Stimulated activated naive CD4-positive, alpha-beta T cell (primary cell): ENCODE data around the gene FKBP6.
"Not testable (repeated sequence)": the region's sequence is repeated elsewhere in the genome, so short reads cannot be mapped to it uniquely, and the experiment has no call there.

ENCODE experiments used
- DNase-seq, 6 experiments: peaks; one replicate each; lab custom pipeline; 2025; lab: John Stamatoyannopoulos, UW

The FKBP6 gene

GRCh38 chr7:73358590-73359275 lies 30.8 kb downstream of the FKBP6 start:
- DNase-seq: no peak

DNA sequence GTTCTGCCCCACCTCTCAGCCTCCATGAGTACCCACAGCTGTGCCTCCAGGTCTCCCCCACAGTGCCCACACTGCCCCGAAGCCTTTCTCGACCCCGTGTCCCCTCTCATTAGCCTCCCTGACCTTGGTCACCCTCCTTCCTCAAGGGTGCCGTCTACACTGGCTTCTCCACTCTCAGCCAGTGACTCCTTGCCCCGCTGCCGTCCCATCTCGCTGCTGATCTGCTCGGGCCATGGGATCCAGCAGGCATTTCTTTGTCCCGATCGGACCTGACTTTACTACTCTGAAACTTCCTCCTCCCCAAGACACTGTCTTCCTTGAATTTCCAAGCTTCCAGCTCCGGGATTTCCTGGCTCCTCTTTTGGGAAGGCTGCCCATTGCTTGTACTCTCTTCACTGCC lies 31.3 kb downstream of the FKBP6 start:
- DNase-seq: no peak

GRCh38 chr7:73359746-73360375 lies 31.9 kb downstream of the FKBP6 start:
- no peak for DNase-seq

DNA sequence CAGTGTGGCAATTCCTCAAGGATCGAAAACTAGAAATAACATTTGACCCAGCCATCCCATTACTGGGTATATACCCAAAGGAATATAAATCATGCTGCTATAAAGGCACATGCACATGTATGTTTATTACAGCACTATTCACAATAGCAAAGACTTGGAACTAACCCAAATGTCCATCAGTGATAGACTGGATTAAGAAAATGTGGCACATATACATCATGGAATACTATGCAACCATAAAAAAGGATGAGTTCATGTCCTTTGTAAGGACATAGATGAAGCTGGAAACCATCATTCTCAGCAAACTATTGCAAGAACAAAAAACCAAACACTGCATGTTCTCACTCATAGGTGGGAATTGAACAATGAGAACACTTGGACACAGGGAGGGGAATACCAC lies 32.6 kb downstream of the FKBP6 start:
- not testable (repeated sequence) for DNase-seq

DNA sequence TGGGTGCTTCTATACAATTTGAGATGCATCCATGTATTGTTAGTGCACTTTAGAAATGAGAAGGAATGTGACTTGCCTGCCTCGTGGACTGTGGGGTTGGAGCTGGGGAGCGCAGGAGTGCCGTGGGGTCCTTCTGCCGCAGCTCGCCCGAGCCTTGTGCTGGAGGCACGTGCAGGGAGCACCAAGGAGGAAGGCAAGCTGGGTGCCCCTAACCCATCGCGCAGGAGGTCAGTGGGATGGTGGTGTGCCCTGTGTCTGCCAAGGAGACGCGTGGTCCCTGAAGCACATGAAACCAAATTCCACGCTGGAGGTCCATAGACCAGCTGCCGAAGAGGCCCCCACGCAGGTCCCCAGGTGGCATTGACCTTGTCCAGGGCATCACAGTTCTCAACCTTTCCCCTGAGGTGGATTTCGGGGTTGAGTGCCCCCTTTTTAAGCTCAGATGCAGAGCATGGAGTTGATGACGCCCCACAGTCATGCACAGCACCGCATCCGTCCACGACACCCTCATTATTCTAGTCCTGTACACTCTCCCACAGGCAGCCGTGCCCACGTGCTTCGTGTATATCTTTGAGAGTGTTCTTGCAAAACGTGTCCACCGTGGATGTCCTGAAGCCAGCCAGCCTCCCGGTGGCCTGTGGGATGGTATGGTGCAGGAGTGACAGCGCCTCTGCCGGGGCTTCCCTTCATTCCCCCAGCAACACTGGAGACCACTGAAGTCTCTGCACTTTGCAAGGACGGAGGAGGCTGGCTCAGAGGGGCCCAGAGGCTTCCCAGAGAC lies 35.5 kb downstream of the FKBP6 start:
- no peak for DNase-seq

DNA sequence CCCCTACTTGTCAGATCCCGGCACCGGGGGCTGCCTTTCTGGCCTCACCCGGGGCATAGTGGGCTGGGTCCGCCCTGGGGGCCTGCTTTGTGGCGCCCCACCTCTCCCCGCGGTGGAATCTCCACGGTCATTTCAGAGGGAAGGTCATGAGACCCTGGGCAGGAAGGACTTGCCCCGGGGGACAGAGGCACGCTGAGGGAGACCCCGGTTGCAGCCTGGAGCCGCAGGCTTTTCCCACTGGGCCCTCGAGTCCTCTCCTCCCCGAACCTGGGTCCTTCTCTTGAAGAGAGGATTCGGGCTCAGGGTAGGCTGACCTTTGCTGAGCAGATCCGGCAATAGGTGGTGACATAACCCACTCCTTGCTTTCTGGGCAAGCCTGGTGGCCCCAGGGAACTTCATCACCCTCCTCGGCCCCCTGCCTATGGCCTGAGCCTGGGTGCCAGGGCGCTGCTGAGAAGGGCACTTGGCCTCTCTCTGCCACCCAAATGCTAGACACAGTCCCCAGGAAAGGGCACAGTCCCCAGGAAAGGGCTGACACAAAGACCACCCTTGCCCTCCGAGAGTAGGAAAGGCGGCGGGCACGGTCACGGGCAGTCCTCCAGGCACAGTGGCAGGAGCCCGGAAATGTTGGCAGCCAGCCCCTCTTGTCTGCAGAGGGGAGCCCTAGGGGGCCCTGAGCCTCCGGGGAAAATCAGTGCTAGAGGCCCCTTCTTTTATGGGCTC lies 36.2 kb downstream of the FKBP6 start:
- no peak for DNase-seq

GRCh38 chr7:73366127-73366526 lies 38.2 kb downstream of the FKBP6 start:
- no peak for DNase-seq

DNA sequence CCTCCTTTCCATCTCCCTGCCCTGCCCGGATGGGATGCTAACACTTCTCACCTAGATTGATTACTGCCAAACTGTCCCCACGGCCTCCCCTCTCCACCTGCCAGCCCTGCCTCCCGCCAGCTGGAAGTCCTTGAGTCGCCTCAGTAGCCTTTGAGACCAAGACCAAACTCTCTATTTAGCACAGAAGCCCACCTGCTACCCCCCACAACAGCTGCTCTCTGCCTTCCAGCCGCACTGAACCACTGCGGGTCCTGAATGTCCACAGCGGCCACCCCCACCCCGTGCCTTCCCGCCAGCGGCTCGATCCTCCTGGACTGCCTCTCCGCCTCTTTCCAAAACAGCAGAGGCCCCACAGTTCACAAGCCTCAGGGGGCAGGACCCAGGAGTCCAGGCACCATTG lies 39.0 kb downstream of the FKBP6 start:
- no peak for DNase-seq

DNA sequence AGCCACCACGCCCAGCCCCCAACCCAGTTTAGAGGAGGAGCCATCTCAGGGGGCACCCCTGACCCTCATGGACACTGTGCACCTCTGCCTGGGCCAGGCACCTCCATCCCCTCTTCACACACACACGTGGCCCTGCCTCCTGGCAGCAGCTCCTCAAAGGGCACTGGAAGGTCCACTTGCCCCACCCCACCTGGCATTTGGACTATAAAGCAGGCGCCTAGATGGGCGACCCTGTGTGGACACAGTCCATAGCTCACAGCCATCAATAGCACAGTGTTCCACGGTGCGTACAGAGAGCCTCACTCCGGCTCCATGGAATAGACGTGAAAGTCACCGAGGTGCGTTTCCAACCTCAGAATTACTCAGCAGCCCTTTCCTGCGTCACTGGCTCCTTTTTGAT lies 41.0 kb downstream of the FKBP6 start:
- DNase-seq: no peak

- DNase-seq: no peak
These were observed 41.7 kb downstream of the FKBP6 start for GRCh38 chr7:73369622-73370021.

- DNase-seq: no peak
These were observed 45.8 kb downstream of the FKBP6 start for GRCh38 chr7:73373741-73374140.

GRCh38 chr7:73376262-73376661 lies 48.3 kb downstream of the FKBP6 start:
- not testable (repeated sequence) for DNase-seq

- DNase-seq: no peak
These were observed 48.9 kb downstream of the FKBP6 start for GRCh38 chr7:73376671-73377412.

DNA sequence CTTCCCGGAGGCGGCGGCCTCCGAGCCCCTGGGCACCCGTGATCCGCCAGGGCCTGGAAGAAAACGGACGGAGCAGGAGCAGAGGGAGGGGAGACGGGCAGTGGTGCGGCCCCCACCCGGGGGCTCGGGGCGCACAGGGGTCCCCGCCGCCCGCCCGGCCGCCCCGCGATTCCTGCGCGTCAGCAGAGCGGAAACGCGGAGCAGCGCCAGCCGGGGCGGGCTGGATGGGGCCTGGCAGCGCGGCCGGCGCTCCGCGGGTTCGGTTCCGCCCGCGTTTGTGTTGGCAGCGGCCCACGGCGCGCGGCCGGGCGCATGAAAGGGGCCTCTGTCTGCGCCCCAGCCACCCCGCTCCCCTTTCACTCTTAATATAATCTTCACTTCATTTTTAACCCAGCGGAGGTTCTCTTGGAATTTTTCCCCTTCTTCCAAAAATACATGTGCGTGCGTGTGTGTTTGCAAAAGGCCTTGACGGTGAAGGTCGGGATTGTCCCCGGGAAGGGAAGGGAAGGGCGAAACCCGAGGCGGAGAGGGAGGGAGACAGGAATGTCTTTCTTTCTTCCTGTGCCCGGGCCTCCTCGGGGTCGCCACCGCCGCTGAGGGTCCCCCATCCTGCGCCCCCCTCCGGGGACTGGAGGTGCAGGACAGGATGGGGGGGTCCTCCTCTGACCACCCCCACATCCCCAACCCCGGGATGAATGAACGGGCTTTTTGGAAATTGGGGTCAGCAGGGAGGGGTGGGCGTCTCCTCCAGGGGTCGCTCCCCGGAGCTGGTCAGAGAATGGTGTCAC lies 49.6 kb downstream of the FKBP6 start:
- DNase-seq: not testable (repeated sequence)

- no peak for DNase-seq
These were observed 55.1 kb downstream of the FKBP6 start for GRCh38 chr7:73382934-73383503.

- no peak for DNase-seq
These were observed 59.4 kb downstream of the FKBP6 start for GRCh38 chr7:73387221-73387828.

GRCh38 chr7:73387908-73388414 lies 60.0 kb downstream of the FKBP6 start:
- no peak for DNase-seq

DNA sequence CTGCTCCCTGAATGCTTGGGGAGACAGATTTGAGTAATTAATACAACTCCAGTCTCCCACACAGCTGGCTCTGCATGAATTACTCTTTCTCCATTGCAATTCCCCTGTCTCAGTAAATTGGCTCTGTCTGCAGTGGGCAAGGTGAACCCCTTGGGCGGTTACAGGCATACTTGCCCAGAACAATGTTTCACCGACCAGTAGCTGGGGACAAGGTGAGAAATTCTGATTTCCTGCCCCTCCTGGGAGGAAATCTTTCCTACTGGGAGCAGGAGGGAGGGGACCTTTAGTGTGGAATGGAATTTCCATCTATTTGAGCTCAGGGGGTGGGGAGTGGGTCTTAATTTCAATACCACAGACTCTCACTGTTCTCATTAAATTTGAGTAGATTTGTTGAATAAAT lies 63.4 kb downstream of the FKBP6 start:
- DNase-seq: no peak

DNA sequence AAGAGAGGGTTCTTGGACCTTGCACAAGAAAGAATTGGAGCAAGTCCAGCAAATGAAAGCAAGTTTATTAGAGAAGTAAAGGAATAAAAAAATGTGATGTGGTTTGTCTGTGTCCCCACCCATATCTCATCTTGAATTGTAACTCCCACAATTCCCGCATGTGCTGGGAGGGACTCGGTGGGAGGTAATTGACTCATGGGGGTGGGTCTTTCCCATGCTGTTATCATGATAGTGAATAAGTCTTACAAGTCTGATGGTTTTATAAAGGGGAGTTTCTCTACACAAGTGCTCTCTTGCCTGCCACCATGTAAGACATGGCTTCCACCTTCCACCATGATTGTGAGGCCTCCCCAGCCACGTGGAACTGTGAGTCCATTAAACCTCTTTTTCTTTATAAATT lies 66.5 kb downstream of the FKBP6 start:
- DNase-seq: no peak
